HG02973 (cell line): Measurements from ENCODE around the gene FOSB.

Experiments used
- ATAC-seq: cut with Tn5 transposase; IDR thresholded peaks from one replicate; pipeline ENCODE4 v1.9.1; 2021; ENCODE audit warnings: moderate library complexity; ENCODE audit not compliant: unreplicated experiment

The FOSB gene

DNA sequence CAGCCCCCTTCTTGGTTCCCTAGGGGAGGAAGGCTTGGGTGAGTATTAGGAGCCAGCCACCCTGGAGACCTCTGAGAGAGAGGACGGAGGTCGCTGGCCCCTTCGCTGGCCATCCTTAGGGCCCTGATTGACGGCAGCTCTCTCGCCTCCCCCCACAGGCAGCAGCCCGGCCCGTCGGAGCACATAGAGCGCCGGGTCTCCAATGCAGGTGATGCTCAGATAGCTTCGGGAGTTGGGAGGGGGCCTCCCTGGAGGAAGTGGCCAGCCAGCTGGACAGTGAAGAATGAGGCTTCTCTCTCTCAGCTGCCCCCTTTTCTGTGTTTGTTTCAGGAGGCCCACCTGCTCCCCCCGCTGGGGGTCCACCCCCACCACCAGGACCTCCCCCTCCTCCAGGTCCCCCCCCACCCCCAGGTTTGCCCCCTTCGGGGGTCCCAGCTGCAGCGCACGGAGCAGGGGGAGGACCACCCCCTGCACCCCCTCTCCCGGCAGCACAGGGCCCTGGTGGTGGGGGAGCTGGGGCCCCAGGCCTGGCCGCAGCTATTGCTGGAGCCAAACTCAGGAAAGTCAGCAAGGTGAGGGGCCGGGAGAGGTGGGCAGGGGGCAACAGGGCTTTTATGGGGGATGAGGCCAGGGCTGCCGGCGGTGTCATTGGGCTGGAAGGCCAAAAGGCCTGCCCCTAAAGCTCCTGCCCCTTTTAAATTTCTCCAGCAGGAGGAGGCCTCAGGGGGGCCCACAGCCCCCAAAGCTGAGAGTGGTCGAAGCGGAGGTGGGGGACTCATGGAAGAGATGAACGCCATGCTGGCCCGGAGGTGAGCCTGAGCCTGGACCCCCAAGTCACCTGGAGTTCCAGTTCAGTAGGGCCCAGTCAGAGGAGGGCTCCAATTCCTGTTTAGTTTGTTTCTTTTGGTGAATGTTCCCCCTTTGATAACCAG, 54.5 kb downstream of the FOSB start:
- ATAC-seq = no peak

DNA sequence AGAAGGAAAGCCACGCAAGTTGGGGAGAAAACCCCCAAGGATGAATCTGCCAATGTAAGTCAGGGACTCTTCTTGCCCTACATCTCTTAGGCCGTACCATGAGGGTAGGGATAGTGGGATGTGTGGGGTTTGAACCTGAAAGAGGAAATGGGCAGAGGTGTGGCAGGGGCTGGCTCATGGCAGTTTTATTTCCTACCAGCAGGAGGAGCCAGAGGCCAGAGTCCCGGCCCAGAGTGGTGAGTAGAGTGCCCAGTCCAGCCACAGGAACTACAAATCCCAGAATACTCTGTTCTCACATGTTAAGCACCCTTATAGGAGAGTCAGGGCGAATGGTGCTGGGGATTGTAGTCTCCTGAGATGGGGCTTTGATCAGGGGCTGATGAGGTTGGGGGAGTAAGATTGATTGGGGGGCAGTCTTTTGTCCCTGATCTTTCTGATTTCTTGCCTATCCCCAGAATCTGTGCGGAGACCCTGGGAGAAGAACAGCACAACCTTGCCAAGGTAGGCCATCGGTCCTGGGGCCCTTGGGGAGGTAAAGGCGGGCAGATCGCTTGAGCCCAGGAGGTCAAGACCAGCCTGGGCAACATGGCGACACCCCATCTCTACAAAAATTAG, 56.0 kb downstream of the FOSB start:
- no peak for ATAC-seq

DNA sequence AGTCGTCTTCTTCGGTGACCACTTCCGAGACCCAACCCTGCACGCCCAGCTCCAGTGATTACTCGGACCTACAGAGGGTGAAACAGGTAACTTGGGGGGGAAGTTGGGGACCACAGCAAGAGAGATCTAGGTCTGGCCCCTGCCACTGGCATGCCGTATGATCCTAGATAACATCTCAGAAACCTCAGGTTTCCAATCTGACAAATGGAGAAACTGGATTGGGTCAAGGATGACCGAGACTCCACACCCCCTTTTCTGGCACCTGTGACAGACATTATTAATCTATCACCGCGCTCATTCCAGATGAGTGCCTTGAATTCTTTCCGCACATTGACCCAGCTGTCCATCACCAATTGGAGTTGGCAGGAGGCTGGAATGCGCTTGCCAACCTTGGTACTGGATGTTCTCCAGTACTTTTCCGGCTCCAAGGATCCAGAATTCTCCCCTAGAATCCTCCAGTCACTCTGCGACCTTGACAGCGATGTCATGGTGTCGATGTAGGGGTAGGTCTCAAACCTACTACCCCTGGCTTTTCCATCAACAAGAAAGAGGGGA, 56.9 kb downstream of the FOSB start:
- no peak for ATAC-seq
